Activated naive CD8-positive, alpha-beta T cell treated with anti-CD3 and anti-CD28 coated beads for 36 hours (primary cell): ENCODE data around the gene FZR1. TPM values are rescaled to one million over a fixed set of nuclear protein-coding genes. Genes with fewer than 3 reads are reported as not detected.
"Not testable (repeated sequence)": the region's sequence is repeated elsewhere in the genome, so short reads cannot be mapped to it uniquely, and the experiment has no call there.

Experiments
- DNase-seq: peaks from one replicate; pipeline ENCODE4 v3.0.0; 2021
- H3K27ac Mint-ChIP-seq: one replicate; pipeline ENCODE4 v1.8.0; 2022; ENCODE audit warnings: mild to moderate bottlenecking, moderate library complexity, mixed read lengths
- H3K27me3 Mint-ChIP-seq: one replicate; pipeline ENCODE4 v1.8.0; 2022; ENCODE audit warnings: mild to moderate bottlenecking, mixed read lengths
- H3K36me3 Mint-ChIP-seq: one replicate; pipeline ENCODE4 v1.8.0; 2021; ENCODE audit warnings: mild to moderate bottlenecking, mixed read lengths
- H3K4me1 Mint-ChIP-seq: one replicate; pipeline ENCODE4 v1.8.0; 2021; ENCODE audit warnings: mixed read lengths
- H3K4me3 Mint-ChIP-seq: one replicate; pipeline ENCODE4 v1.8.0; 2022; ENCODE audit warnings: mild to moderate bottlenecking, moderate library complexity, mixed read lengths
- H3K9me3 Mint-ChIP-seq: one replicate; pipeline ENCODE4 v1.8.0; 2022; ENCODE audit warnings: mixed read lengths
- total RNA-seq, 2 experiments: library from RNA; stranded (reverse); gene quantifications; one replicate each; pipeline ENCODE4 v1.2.3, GENCODE V29; 2021

The FZR1 gene
- total RNA-seq, 2 experiments from 2014 or later = 32.6 to 39.6 TPM

DNA sequence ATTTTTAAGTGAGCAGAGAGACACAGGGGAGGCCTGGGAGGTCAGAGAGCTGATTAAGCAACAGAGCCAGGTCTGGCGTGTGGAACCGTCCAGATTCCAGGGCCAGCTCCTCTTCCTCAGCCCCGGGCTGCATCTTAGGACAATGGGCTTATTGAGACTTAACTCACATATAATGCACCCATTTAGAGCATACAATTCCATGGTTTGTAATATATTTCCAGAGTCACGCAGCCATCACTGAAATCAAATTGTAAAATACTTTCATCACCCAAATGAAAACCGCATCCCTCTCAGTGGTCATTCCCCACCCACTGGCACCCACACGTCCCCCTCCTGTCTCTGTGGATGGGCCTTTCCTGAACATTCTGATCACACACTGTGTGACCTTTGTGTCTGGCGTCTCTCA lies 64.5 kb downstream of the FZR1 start:
- no peaks in the 10 kb centered on the region for H3K9me3 Mint-ChIP-seq
- H3K27ac Mint-ChIP-seq = no peak overlapping the region

GRCh38 chr19:3572132-3572854 lies 66.2 kb downstream of the FZR1 start:
- H3K4me3 Mint-ChIP-seq = peak overlapping the region; percentile 71
- no peaks in the 10 kb centered on the region for H3K27me3 Mint-ChIP-seq
- peak overlapping the region; percentile 11 for H3K27ac Mint-ChIP-seq
- peak; percentile 100 for DNase-seq
- peaks cover 11% of the 10 kb centered on the region for H3K36me3 Mint-ChIP-seq
- peaks cover 7% of the 10 kb centered on the region for H3K4me1 Mint-ChIP-seq
- H3K9me3 Mint-ChIP-seq = no peaks in the 10 kb centered on the region

More for the DNA sequence above, 64.5 kb downstream of the FZR1 start:
- Mint-ChIP-seq H3K27me3 (no peaks in the 10 kb centered on the region), H3K4me3 (no peak overlapping the region), H3K36me3 (peaks cover 11% of the 10 kb centered on the region), H3K4me1 (peaks cover 7% of the 10 kb centered on the region)
- DNase-seq = no peak

DNA sequence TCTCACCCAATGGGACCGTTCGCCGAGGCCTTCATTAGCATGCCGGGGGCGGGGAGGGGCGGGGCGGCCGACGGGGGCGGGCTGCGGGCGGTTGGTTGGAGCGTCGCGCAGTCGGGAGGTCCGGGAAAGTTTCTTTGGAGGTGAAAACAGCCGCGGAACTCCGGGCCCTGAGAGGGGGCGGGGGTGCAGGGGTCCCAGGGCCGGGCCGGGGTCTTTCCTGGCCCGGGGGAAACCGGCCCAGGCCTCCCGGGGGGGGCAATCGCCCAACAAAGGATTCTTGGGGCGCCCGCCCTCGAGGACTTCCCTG lies 66.7 kb downstream of the FZR1 start, which contains the start of gene HMG20B:
TSS of gene HMG20B (plus strand) at position 90 of the 307 bp plus-strand sequence. CDS start 366 bp downstream, outside the sequence.
- H3K4me1 Mint-ChIP-seq = peaks cover 7% of the 10 kb centered on the region
- H3K27ac Mint-ChIP-seq = peak within 1 kb of the TSS; percentile 54
- H3K9me3 Mint-ChIP-seq = no peaks in the 10 kb centered on the region
- peak within 1 kb of the TSS; percentile 78 for H3K4me3 Mint-ChIP-seq
- peaks cover 11% of the 10 kb centered on the region for H3K36me3 Mint-ChIP-seq
- peak; percentile 43 for DNase-seq
- no peaks in the 10 kb centered on the region for H3K27me3 Mint-ChIP-seq

GRCh38 chr19:3573162-3573857 lies 67.2 kb downstream of the FZR1 start:
- Mint-ChIP-seq H3K27me3 (no peaks in the 10 kb centered on the region), H3K36me3 (peaks cover 11% of the 10 kb centered on the region), H3K9me3 (no peaks in the 10 kb centered on the region), H3K4me1 (peaks cover 7% of the 10 kb centered on the region), H3K27ac (peak overlapping the region; percentile 54), H3K4me3 (peak overlapping the region; percentile 78)
- no peak for DNase-seq

- DNase-seq = peak; percentile 92
- Mint-ChIP-seq H3K27ac (no peak overlapping the region), H3K4me3 (peak overlapping the region; percentile 78), H3K9me3 (no peaks in the 10 kb centered on the region), H3K4me1 (peaks cover 7% of the 10 kb centered on the region), H3K36me3 (peaks cover 11% of the 10 kb centered on the region), H3K27me3 (no peaks in the 10 kb centered on the region)
Observed at GRCh38 chr19:3573858-3574637, 67.9 kb downstream of the FZR1 start.

GRCh38 chr19:3575260-3575741 lies 69.2 kb downstream of the FZR1 start:
- Mint-ChIP-seq H3K4me3 (no peak overlapping the region), H3K36me3 (peaks cover 11% of the 10 kb centered on the region), H3K4me1 (peaks cover 7% of the 10 kb centered on the region), H3K9me3 (no peaks in the 10 kb centered on the region), H3K27ac (no peak overlapping the region), H3K27me3 (no peaks in the 10 kb centered on the region)
- no peak for DNase-seq

DNA sequence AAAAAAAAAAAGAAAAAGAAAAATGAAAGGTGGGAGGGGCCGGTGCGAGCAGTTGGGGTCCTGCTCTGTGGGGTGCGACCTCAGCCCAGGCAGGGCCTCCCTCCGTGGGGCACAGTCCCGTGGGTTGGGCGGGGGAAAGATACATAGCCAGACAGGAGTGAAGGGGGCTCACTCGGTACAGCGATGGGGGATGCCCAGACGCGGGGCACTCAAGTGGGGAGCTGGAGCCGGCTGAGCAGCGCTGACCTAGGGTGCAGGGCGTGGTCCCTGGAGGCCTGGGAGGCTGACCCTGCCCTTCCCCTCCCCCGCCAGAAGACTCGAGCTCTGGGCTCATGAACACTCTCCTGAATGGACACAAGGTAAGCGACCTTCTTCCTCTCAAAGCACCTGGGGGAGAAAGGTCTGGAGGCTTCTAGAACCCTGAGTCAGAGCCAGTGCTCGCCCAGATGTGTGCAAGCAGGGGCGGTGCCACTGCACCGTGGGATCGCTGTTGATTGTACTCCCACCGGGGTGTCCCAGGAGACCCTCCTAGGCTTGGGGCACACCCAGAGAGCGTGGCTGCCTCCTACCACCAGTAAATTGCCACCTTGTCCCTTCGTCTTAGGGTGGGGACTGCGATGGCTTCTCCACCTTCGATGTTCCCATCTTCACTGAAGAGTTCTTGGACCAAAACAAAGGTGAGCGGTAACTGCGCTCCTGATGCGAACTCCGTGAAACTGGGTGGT lies 70.0 kb downstream of the FZR1 start:
- Mint-ChIP-seq H3K4me3 (no peak overlapping the region), H3K9me3 (no peaks in the 10 kb centered on the region), H3K27me3 (no peaks in the 10 kb centered on the region), H3K36me3 (peaks cover 11% of the 10 kb centered on the region), H3K27ac (no peak overlapping the region), H3K4me1 (peaks cover 7% of the 10 kb centered on the region)
- DNase-seq = no peak

DNA sequence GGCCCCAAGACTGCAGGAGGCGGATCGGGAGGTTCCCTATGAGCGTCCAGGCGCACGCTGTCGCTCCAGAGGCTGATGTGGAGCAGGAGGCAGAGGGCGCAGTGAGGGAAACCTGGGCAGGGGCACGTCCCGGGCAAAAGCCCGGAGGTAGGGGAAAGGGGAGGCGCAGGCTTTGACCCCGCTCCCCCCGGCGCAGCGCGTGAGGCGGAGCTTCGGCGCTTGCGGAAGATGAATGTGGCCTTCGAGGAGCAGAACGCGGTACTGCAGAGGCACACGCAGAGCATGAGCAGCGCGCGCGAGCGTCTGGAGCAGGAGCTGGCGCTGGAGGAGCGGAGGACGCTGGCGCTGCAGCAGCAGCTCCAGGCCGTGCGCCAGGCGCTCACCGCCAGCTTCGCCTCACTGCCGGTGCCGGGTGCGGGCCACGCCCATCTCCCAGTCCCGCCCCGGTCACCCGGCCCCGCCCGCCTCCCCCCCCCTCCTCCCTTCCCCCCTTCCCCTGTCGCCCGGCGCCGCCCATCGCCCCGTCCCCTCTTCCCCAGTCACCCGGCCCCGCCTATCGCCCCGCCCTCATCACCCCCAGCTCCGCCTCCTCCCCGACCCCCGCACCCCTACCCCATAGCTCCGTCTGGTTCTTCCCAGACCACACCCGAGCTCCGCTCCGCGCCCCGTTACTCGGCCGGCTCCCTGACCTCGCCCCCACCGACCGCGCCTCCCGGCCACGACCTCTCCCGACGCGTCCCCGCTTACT lies 70.8 kb downstream of the FZR1 start:
- DNase-seq = no peak
- Mint-ChIP-seq H3K4me3 (no peak overlapping the region), H3K27me3 (no peaks in the 10 kb centered on the region), H3K9me3 (no peaks in the 10 kb centered on the region), H3K36me3 (peaks cover 11% of the 10 kb centered on the region), H3K4me1 (peaks cover 7% of the 10 kb centered on the region), H3K27ac (no peak overlapping the region)

- peaks cover 4% of the 10 kb centered on the region for H3K4me1 Mint-ChIP-seq
Observed at GRCh38 chr19:3577723-3578344, 71.7 kb downstream of the FZR1 start.

GRCh38 chr19:3578390-3578789 lies 72.3 kb downstream of the FZR1 start:
- H3K9me3 Mint-ChIP-seq = no peaks in the 10 kb centered on the region
- H3K4me1 Mint-ChIP-seq = peaks cover 4% of the 10 kb centered on the region
- peaks cover 11% of the 10 kb centered on the region for H3K36me3 Mint-ChIP-seq
- no peak overlapping the region for H3K27ac Mint-ChIP-seq
- H3K27me3 Mint-ChIP-seq = no peaks in the 10 kb centered on the region
- no peak for DNase-seq
- no peak overlapping the region for H3K4me3 Mint-ChIP-seq

More at GRCh38 chr19:3577723-3578344, 71.7 kb downstream of the FZR1 start:
- no peak overlapping the region for H3K4me3 Mint-ChIP-seq
- no peak overlapping the region for H3K27ac Mint-ChIP-seq
- no peak for DNase-seq
- H3K36me3 Mint-ChIP-seq = peaks cover 11% of the 10 kb centered on the region
- H3K27me3 Mint-ChIP-seq = no peaks in the 10 kb centered on the region
- no peaks in the 10 kb centered on the region for H3K9me3 Mint-ChIP-seq

DNA sequence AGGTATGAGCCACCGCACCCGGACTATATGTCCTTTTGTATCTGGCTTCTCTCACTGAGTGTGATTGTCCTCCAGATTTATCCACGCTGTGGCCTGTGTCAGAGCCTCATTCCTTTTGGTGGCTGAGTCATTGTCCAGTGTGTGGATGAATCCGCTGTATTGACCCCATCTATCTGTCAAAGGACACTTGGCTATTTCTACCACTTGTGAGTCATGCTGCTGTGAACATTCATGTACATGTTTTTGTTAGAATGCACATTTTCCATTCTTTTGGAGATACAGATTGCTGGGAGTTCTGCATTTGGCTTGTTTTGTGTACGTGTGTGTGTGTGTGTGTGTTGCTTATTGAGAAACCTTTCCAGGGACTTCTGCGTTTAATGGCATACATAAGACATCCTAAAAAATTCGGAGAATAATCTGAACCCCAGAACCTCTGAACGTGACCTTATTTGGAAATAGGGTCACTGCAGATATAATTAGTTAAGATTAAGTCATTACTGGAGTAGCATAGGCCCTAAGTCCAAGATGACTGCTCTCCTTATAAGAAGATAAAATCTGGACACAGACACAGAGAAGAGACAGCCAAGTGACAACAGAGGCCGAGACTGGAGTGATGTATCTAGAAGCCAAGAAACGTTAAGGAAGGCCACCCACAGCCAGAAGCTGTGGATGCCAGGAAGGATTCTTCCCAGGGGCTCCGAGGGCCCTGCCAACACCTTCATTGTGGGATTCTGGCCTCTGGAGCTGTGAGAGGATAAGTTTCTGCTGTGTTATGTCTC lies 74.2 kb downstream of the FZR1 start:
- Mint-ChIP-seq H3K27ac (no peak overlapping the region), H3K4me1 (no peaks in the 10 kb centered on the region), H3K4me3 (no peak overlapping the region), H3K27me3 (no peaks in the 10 kb centered on the region), H3K9me3 (no peaks in the 10 kb centered on the region), H3K36me3 (peaks cover 1% of the 10 kb centered on the region)
- no peak for DNase-seq

- H3K27ac Mint-ChIP-seq, H3K27me3 Mint-ChIP-seq, H3K36me3 Mint-ChIP-seq, H3K9me3 Mint-ChIP-seq, DNase-seq, H3K4me3 Mint-ChIP-seq, H3K4me1 Mint-ChIP-seq: not testable (repeated sequence)
Observed at GRCh38 chr19:3581792-3582191, 75.7 kb downstream of the FZR1 start.
